ENCODE data around the gene ZNF789. TPM values are rescaled to one million over a fixed set of nuclear protein-coding genes. Genes with fewer than 3 reads are reported as not detected.

The ZNF789 gene
- total and polyA plus RNA-seq, 9 of the 15 experiments (the other 6 are each of a cell fraction or from before 2014, with no cell fraction given): 6.1 to 57.0 (median 24.8) TPM

DNA sequence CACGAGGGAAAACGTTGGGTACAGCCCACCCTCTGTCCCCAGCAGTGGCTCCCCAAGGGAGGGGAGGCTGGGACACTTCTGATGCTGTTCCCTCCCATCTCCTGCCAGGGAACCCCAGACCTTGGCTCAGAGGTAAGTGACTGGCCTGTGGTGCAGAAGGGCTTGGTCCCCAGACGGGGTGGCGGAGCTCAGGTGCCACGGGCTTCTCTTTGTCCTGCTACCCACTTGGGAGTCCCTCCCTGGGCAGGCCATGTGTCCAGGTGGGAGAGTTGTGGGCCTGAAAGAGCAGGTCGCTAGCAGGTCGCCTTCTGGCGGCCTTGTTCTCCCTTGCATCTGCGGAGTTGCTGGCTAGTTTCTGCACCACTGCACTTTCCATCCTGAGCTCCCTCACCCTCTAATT is 16.8 kb upstream of the ZNF789 start:
- Histone ChIP-seq H3K9me3 (replicated peaks; ENCODE audit: control insufficient read depth, insufficient read depth, low read depth, low read length) (no peaks in the 10 kb centered on the region), H4K20me1 (replicated peaks; ENCODE audit: control insufficient read depth, insufficient read depth, low read length) (peaks cover 44% of the 10 kb centered on the region), H3K9ac (ENCODE audit: insufficient read depth in 1 of 2, low read depth in 2 of 2, low read length in 2 of 2) (peak overlapping the region in 1 of 2 experiments; percentile 54; a peak in 2 of 4 replicates), H3K27me3 (ENCODE audit: control insufficient read depth in 2 of 2, insufficient read depth in 2 of 2, low read length in 2 of 2) (no peaks in the 10 kb centered on the region), H3K27ac (ENCODE audit: extremely low read depth, low read depth, low read length) (no peak overlapping the region), H2AFZ (ENCODE audit: low read depth, low read length) (no peak overlapping the region), H3K9me1 (ENCODE audit: control insufficient read depth, insufficient read depth, low read length) (no peaks in the 10 kb centered on the region), H3K4me3 (no peak overlapping the region), H3K79me2 (ENCODE audit: control insufficient read depth, insufficient read depth, low read length) (peaks cover 40% of the 10 kb centered on the region), H3K36me3 (ENCODE audit: control insufficient read depth, insufficient read depth, low read length) (peaks cover 98% of the 10 kb centered on the region), H3K4me1 (replicated peaks in 1 of 2; ENCODE audit: control insufficient read depth in 2 of 2, insufficient read depth in 2 of 2, low read length in 2 of 2) (peaks cover 0 to 16% of the 10 kb centered on the region in 2 experiments; a peak in 2 of 5 replicates), H3K4me2 (ENCODE audit: insufficient read depth, low read length) (no peak overlapping the region)
- WGBS (ENCODE audit: insufficient coverage, low coverage, missing lambda C conversion rate): 76% methylated on average over 9 of the region's 9 CpGs
- peak; percentile 50; the same call in 1 of the 2 replicates for TF ChIP-seq POLR2AphosphoS5 (IDR thresholded peaks at IDR 0.05; ENCODE audit: control insufficient read depth, insufficient read depth, low read depth, low read length)
- TF ChIP-seq CC2D1A (IDR thresholded peaks at IDR 0.05): no peak
- TF ChIP-seq CCNT2 (IDR thresholded peaks at IDR 0.05; ENCODE audit: borderline replicate concordance, extremely low read depth, insufficient read length, low read depth, low read length): peak; percentile 16
- TF ChIP-seq RBM22 (IDR thresholded peaks at IDR 0.05; ENCODE audit: low read depth, low read length, poor library complexity, severe bottlenecking): peak; percentile 11
- peak; percentile 69 for TF ChIP-seq POLR2G (IDR thresholded peaks at IDR 0.05; ENCODE audit: low read depth, low read length)
- no peak for TF ChIP-seq ZFP91 (CRISPR knock-in tag; IDR thresholded peaks at IDR 0.05)
- peak; percentile 18; the same call in 1 of the 2 replicates for TF ChIP-seq RBFOX2 (IDR thresholded peaks at IDR 0.05; ENCODE audit: low read depth, low read length)
- TF ChIP-seq POLR2A (conservative IDR thresholded peaks at IDR 0.05): peak; percentile 3; the same call in 1 of the 2 replicates
- 0 out of 2 replicates have a peak, but pooled peaks have one; percentile 4 for TF ChIP-seq SUPT5H (IDR thresholded peaks at IDR 0.05)
- ATAC-seq (peak; percentile 7), DNase-seq (ENCODE audit: extremely low read depth in 1 of 4, low spot score in 3 of 4) (no peak), FAIRE-seq (no peak)
- ChIA-PET POLR2A (interaction anchor here (0.6 to 2.9 kb wide), 10 partner anchors 8 to 824 kb away, joined by 3 to 28 read pairs (median 3); partner anchors contain the start of genes ATP5MF, CPSF4, PDAP1 and PTCD1), CTCF (ENCODE audit: low intra/inter-chr PET ratio) (no interaction called here)
- in situ Hi-C loops (cut with MboI) (no loop called here), intact Hi-C loops (cut with micrococcal nuclease) (no loop called here)
- no TSS peak for BruUV-seq (replicated peaks)

Measured in K562 (cell line).